ENCODE measurements around the gene TMEM164. TPM values are rescaled to one million over a fixed set of nuclear protein-coding genes. Genes with fewer than 3 reads are reported as not detected.

Gene TMEM164
- total RNA-seq, 1 donor from 2014 or later = 76.3 TPM

GRCh38 chrX:110055616-110056015, 52.7 kb downstream of the TMEM164 start:
- no peak for DNase-seq (ENCODE audit: extremely low spot score, unreplicated experiment)
- no peak overlapping the region for H3K4me3 Mint-ChIP-seq
- peaks cover 4% of the 10 kb centered on the region for H3K4me1 Mint-ChIP-seq (ENCODE audit: unreplicated experiment)
- H3K27ac Mint-ChIP-seq = no peak overlapping the region
- H3K27me3 Mint-ChIP-seq = no peaks in the 10 kb centered on the region
- no peak for TF ChIP-seq CTCF (conservative IDR thresholded peaks at IDR 0.05)
- H3K9me3 Mint-ChIP-seq = no peaks in the 10 kb centered on the region
- H3K36me3 Mint-ChIP-seq = peaks cover 29% of the 10 kb centered on the region

GRCh38 chrX:110056419-110056818, 53.5 kb downstream of the TMEM164 start:
- TF ChIP-seq CTCF (conservative IDR thresholded peaks at IDR 0.05) = no peak
- DNase-seq (ENCODE audit: extremely low spot score, unreplicated experiment) = no peak
- Mint-ChIP-seq H3K9me3 (no peaks in the 10 kb centered on the region), H3K27ac (no peak overlapping the region), H3K36me3 (peaks cover 32% of the 10 kb centered on the region), H3K4me3 (no peak overlapping the region), H3K27me3 (no peaks in the 10 kb centered on the region), H3K4me1 (ENCODE audit: unreplicated experiment) (peaks cover 3% of the 10 kb centered on the region)

- H3K4me3 Mint-ChIP-seq = no peak overlapping the region
- H3K27ac Mint-ChIP-seq = no peak overlapping the region
- no peaks in the 10 kb centered on the region for H3K4me1 Mint-ChIP-seq (ENCODE audit: unreplicated experiment)
- no peak for TF ChIP-seq CTCF (conservative IDR thresholded peaks at IDR 0.05)
- DNase-seq (ENCODE audit: extremely low spot score, unreplicated experiment) = no peak
- H3K36me3 Mint-ChIP-seq = peaks cover 24% of the 10 kb centered on the region
- H3K9me3 Mint-ChIP-seq = no peaks in the 10 kb centered on the region
- no peaks in the 10 kb centered on the region for H3K27me3 Mint-ChIP-seq
Measured at GRCh38 chrX:110059410-110059809, 56.5 kb downstream of the TMEM164 start.

GRCh38 chrX:110060317-110060716, 57.4 kb downstream of the TMEM164 start:
- no peak for DNase-seq (ENCODE audit: extremely low spot score, unreplicated experiment)
- Mint-ChIP-seq H3K27ac (no peak overlapping the region), H3K36me3 (peaks cover 21% of the 10 kb centered on the region), H3K9me3 (no peaks in the 10 kb centered on the region), H3K4me1 (ENCODE audit: unreplicated experiment) (no peaks in the 10 kb centered on the region), H3K4me3 (no peak overlapping the region), H3K27me3 (no peaks in the 10 kb centered on the region)
- no peak for TF ChIP-seq CTCF (conservative IDR thresholded peaks at IDR 0.05)

- H3K4me3 Mint-ChIP-seq = no peak overlapping the region
Measured at GRCh38 chrX:110060846-110061537, 58.1 kb downstream of the TMEM164 start.

More at GRCh38 chrX:110060846-110061537, 58.1 kb downstream of the TMEM164 start:
- no peaks in the 10 kb centered on the region for H3K4me1 Mint-ChIP-seq (ENCODE audit: unreplicated experiment)
- no peaks in the 10 kb centered on the region for H3K27me3 Mint-ChIP-seq
- H3K27ac Mint-ChIP-seq = no peak overlapping the region
- H3K36me3 Mint-ChIP-seq = peaks cover 16% of the 10 kb centered on the region
- no peak for DNase-seq (ENCODE audit: extremely low spot score, unreplicated experiment)
- no peaks in the 10 kb centered on the region for H3K9me3 Mint-ChIP-seq
- TF ChIP-seq CTCF (conservative IDR thresholded peaks at IDR 0.05) = no peak

Data from type B pancreatic cell (in vitro differentiated cells).